Mesenteric fat pad (tissue), 1 donor: ENCODE data around the gene WASHC3. TPM values are rescaled to one million over a fixed set of nuclear protein-coding genes. Genes with fewer than 3 reads are reported as not detected.

Source experiments
- DNase-seq: peaks from one replicate; pipeline ENCODE4 v3.0.0-alpha.2; 2020; ENCODE audit warnings: low spot score
- total RNA-seq: library from RNA; stranded (reverse); fragmentation: NEBNext Ultra II Directional; extraction: Animal tissue kit (Norgen Biotek cat#: 25700); gene quantifications from one replicate; pipeline ENCODE4 v1.2.1, GENCODE V29; 2021
- donor health status: DM: yes; HTN: yes; CAD: no.

WASHC3 gene
- total RNA-seq, 1 donor from 2014 or later, result 51.7 TPM

GRCh38 chr12:101981868-101982267 lies 79.9 kb downstream of the WASHC3 start:
- DNase-seq, result no peak

- DNase-seq, result no peak
These were observed 93.0 kb downstream of the WASHC3 start for GRCh38 chr12:101968770-101969169.

DNA sequence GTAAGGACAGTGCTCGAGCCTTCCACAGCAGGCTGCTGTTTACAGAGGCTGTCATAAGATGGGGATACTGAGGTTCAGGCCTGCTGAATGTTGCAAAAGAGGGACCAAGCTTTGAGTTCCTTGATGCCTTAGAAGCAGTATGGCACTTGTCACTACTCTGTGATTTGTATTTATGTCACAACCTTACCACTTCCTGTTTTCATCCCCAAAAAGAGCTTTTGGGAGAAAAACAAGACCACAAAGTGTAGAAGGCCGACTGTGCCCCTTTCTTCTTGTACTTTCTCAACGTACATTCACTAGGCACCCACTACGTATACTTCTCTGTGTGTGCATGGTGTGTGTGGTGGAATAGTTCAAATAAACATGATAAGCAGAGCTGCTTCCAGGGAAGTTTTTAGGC lies 94.3 kb downstream of the WASHC3 start:
- DNase-seq, result no peak

DNA sequence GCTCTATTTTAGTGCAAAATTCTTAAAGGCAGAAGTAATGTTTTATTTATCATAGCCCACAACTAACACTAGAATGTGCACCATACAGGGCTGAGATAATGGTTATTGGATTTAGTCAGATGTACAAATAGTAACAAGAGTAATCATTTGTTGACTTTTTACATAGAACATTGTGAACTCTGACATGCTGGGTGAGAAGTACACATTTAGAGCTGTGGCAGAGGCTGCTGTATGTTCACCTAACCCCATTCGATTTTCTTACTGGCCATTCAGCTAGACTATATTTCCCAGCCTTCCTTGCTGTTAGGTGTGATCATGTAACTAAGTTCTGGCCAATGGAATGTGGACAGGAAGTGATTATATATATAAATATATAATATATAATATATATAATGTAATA lies 95.3 kb downstream of the WASHC3 start:
- no peak for DNase-seq

GRCh38 chr12:101963697-101964096 lies 98.1 kb downstream of the WASHC3 start:
- DNase-seq, result no peak

Other genes with a start within 250 kb of the WASHC3 start
- 26.0 TPM for gene GNPTAB, start 231.0 kb downstream of the WASHC3 start, total RNA-seq
- gene DRAM1, start 184.4 kb downstream of the WASHC3 start, total RNA-seq, result 35.3 TPM
- gene NUP37, start 58.1 kb upstream of the WASHC3 start, total RNA-seq, result 19.8 TPM
- gene PARPBP, start 58.2 kb upstream of the WASHC3 start, total RNA-seq, result 2.3 TPM
- not detected for gene PMCH, start 135.8 kb upstream of the WASHC3 start, total RNA-seq